Epithelial cell of proximal tubule (primary cell): Measurements from ENCODE around the gene PPP2R2C. TPM values are rescaled to one million over a fixed set of nuclear protein-coding genes. Genes with fewer than 3 reads are reported as not detected.

ENCODE experiments used
- DNase-seq: peaks from one replicate; pipeline ENCODE4 v3.0.0-alpha.2; 2011; ENCODE audit warnings: low read depth
- H3K4me3 ChIP-seq: 2 replicates; pipeline ENCODE4 v1.5.1; 2011; ENCODE audit warnings: low read depth, mild to moderate bottlenecking, low read length
- total RNA-seq: library from RNA; depleted of rRNA; stranded (reverse); fragments of >200 nt; gene quantifications from 2 replicates; pipeline ENCODE4 v1.2.3, GENCODE V29; 2015
- TF ChIP-seq, protein P1 (sequence below): conservative IDR thresholded peaks from 2 replicates; pipeline ENCODE4 v1.5.1; 2012; ENCODE audit warnings: low read depth, mild to moderate bottlenecking, low read length

PPP2R2C gene
- total RNA-seq, 1 donor from 2014 or later: not detected

- H3K4me3 ChIP-seq: no peak overlapping the region
- TF ChIP-seq, protein P1, sequence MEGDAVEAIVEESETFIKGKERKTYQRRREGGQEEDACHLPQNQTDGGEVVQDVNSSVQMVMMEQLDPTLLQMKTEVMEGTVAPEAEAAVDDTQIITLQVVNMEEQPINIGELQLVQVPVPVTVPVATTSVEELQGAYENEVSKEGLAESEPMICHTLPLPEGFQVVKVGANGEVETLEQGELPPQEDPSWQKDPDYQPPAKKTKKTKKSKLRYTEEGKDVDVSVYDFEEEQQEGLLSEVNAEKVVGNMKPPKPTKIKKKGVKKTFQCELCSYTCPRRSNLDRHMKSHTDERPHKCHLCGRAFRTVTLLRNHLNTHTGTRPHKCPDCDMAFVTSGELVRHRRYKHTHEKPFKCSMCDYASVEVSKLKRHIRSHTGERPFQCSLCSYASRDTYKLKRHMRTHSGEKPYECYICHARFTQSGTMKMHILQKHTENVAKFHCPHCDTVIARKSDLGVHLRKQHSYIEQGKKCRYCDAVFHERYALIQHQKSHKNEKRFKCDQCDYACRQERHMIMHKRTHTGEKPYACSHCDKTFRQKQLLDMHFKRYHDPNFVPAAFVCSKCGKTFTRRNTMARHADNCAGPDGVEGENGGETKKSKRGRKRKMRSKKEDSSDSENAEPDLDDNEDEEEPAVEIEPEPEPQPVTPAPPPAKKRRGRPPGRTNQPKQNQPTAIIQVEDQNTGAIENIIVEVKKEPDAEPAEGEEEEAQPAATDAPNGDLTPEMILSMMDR: no peak
- DNase-seq: no peak
Measured at GRCh38 chr4:6440506-6441201, 31.8 kb downstream of the PPP2R2C start.

DNA sequence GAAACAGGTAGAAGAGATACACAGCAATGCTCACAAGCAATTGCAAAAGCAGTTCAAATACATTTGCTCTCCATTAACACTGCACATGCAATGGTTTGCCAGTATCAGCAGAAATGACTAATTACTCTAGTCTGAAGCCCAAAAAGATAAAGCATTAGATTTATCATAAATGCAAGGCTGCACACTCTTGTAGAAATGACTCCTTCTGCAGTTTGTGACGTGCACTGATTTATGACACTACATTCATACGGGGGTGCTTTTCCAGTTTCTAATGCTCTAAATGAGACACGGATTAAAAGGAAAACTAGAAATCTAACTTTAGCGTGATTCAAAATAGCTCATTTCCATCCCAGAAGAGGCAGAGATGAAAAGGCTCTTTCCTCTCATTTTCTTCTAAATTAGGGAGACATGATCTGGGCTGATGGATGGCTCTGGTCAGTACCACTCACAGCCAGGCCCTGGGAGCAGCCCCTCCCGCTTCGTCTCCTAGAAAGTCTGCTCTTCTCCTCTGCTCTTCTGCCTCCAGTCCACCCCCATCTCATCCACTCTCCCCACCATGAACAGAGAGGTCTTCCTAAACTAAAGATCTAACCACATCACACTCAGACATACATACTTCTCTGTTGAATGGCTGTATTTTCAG is 33.2 kb downstream of the PPP2R2C start:
- TF ChIP-seq, protein P1: no peak
- no peak overlapping the region for H3K4me3 ChIP-seq
- DNase-seq: no peak

GRCh38 chr4:6437826-6438238 is 34.6 kb downstream of the PPP2R2C start:
- no peak for DNase-seq
- TF ChIP-seq, protein P1: no peak
- no peak overlapping the region for H3K4me3 ChIP-seq

- no peak overlapping the region for H3K4me3 ChIP-seq
- DNase-seq: no peak
- TF ChIP-seq, protein P1: no peak
Measured at GRCh38 chr4:6435010-6435409, 37.4 kb downstream of the PPP2R2C start.

DNA sequence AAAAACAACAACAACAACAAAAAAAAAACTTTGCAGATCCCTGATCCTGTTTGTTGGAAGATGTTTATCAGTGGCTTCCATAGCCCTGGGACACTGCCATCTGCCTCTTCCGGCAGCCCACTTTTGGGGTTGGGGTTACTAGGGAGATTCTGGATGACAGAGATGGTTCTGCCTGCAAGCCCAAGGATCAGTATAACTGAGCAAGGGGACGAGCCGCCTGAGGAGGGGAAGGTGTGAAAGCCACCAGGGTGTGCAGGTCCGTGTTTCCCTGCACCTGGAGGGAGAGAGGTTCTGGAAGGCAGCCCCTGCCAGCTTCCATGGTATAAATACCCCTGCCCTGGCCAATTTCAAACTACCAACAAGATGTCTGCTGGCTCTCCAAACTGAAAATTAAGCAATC is 41.5 kb downstream of the PPP2R2C start:
- no peak overlapping the region for H3K4me3 ChIP-seq
- TF ChIP-seq, protein P1: no peak
- DNase-seq: no peak

DNA sequence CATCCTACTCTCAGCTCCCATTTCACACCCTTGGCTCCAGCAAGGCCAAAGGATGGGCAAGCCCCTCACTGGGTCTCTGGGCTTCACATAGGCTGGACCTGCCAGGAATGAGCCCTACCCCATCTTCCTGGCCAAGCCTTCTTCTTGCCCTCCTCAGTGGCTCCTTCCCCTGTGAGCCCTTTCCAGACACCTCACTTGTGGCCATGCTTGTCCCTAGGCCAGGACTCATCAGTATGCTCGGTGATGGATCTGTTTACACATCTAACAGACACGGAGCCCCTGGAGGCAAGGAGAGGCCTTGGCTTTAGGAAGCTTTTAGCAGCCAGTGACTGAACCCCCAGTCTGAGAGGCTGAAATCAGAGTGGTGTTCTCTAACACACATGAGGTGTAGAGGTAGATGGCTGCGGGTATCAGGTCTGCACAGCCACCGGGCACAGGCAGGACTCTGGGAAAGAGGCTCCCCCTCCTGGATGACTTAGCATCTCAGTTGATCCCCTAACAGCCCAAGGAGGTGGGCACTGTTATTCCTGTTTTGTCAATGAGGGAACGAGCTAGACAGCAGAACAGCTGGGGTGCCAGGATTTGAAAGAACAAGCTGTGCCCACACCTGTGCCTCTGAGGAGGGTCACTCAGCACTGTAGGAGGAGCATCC is 44.8 kb downstream of the PPP2R2C start:
- no peak overlapping the region for H3K4me3 ChIP-seq
- no peak for DNase-seq
- TF ChIP-seq, protein P1: no peak
